ENCODE data around the gene DLL4.

DNA sequence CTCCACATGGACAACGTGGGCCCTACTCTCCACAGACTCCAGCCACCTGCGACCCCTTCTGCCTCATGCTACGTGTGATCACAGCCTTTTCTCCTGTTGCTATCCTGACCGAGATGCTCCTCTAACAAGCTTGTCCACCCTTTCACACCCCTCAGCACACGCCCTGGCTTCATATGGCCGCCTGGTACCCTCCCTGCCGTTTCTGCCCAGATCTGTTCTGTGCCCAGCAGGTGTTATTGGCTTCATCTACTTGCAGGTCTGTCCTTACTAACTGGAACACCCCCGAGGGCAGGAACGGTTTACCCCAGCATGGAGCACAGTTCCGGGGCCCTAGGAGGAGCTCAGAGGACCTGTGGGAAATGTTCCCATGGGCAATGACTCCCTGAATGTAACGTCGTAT lies 34.1 kb downstream of the DLL4 start:
- no peak for TF ChIP-seq POLR2AphosphoS5 (IDR thresholded peaks at IDR 0.05; ENCODE audit: low read depth, low read length)
- TF ChIP-seq, protein P1, sequence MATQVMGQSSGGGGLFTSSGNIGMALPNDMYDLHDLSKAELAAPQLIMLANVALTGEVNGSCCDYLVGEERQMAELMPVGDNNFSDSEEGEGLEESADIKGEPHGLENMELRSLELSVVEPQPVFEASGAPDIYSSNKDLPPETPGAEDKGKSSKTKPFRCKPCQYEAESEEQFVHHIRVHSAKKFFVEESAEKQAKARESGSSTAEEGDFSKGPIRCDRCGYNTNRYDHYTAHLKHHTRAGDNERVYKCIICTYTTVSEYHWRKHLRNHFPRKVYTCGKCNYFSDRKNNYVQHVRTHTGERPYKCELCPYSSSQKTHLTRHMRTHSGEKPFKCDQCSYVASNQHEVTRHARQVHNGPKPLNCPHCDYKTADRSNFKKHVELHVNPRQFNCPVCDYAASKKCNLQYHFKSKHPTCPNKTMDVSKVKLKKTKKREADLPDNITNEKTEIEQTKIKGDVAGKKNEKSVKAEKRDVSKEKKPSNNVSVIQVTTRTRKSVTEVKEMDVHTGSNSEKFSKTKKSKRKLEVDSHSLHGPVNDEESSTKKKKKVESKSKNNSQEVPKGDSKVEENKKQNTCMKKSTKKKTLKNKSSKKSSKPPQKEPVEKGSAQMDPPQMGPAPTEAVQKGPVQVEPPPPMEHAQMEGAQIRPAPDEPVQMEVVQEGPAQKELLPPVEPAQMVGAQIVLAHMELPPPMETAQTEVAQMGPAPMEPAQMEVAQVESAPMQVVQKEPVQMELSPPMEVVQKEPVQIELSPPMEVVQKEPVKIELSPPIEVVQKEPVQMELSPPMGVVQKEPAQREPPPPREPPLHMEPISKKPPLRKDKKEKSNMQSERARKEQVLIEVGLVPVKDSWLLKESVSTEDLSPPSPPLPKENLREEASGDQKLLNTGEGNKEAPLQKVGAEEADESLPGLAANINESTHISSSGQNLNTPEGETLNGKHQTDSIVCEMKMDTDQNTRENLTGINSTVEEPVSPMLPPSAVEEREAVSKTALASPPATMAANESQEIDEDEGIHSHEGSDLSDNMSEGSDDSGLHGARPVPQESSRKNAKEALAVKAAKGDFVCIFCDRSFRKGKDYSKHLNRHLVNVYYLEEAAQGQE (IDR thresholded peaks at IDR 0.05; ENCODE audit: insufficient read depth in 1 of 2, low read depth in 2 of 2, low read length in 2 of 2): no peak
